Stimulated activated CD8-positive, alpha-beta memory T cell treated with anti-CD3 and anti-CD28 coated beads, Interleukin-15, amount 100 ng/mL, for 48 hours (primary cell): ENCODE results near the gene FBXL16.
"Not testable (repeated sequence)": the region's sequence is repeated elsewhere in the genome, so short reads cannot be mapped to it uniquely, and the experiment has no call there.

ENCODE experiments used
- DNase-seq, 2 donors: peaks; one replicate each; pipeline ENCODE4 v3.0.0-alpha.2; 2020; ENCODE audit warnings: low read depth in 2 of 2

Gene FBXL16, protein sequence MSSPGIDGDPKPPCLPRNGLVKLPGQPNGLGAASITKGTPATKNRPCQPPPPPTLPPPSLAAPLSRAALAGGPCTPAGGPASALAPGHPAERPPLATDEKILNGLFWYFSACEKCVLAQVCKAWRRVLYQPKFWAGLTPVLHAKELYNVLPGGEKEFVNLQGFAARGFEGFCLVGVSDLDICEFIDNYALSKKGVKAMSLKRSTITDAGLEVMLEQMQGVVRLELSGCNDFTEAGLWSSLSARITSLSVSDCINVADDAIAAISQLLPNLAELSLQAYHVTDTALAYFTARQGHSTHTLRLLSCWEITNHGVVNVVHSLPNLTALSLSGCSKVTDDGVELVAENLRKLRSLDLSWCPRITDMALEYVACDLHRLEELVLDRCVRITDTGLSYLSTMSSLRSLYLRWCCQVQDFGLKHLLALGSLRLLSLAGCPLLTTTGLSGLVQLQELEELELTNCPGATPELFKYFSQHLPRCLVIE

DNA sequence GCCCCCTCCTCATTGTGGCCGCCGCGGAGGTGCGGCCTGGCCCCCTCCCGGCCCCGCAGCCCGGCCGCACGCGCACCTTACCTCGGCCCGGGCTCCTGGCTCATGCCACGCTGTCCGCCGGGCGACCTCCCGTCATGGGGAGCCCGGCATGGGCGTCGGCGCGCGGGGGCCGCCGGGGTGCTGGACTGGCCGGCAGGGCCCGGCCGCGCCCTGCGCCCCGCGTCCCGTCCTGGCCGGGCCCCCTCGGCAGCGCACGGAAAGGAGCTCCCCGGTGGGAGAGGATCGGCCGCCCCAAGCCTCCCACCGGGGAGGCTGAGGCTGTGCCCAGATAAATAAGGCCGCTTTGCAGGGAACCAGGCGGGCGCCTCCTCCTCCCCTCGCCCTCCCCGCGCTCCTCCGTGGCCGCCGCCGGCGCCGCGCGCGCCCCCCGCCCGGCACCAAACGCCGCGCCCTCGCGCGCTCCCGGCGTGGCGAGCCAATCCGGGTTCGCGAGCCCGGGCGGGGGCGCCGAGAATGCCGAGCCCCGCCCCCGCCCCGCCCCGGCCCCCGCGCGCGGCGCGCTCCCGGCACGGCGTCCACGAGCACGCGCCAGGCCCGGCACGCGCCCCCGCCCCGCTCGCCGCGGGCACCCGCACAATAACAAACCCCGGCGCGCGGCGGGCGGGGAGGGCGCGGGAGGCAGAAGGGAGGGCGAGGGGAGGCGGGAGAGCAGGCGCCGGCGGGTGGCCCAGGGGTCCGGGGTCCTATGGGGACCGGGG is at the start of gene FBXL16:
FBXL16 (minus strand) TSS at position 371 of the 758 bp plus-strand sequence. CDS start 8,396 bp downstream, outside the sequence.
- no peak for DNase-seq

DNA sequence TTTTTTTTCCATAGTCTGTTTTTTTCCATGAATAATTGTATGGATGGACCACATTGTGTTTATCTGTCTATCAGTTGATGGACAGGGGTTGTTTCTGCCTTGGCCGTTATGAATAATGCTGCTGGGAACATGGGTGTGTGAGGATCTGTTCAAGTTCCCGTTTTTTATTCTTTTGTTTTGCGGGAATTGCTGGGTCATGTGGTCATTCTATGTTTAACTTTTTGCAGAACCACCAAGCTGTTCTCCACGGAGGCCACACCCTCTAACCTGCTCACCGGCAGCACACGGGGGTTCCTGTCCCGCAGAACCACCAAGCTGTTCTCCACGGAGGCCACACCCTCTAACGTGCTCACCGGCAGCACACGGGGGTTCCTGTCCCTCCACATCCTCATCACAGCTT is 49.1 kb upstream of the FBXL16 start:
- DNase-seq: no peak

DNA sequence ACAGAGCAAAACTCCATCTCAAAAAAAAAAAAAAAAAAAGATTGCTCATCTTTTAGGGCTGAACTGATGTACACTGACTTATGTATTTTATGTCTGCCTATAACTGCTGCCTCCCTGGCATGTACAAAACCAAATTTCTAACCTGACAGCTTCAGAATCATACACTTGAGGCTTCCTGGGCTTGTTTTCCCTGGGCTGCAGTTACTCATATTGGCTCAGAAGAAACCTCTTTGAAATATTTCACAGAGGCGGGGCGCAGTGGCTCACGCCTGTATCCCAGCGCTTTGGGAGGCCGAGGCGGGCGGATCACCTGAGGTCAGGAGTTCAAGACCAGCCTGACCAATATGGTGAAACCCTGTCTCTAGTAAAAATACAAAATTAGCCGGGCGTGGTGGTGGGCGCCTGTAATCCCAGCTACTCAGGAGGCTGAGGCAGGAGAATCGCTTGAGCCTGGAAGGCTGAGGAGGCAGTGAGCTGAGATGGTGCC is 48.6 kb upstream of the FBXL16 start:
- not testable (repeated sequence) for DNase-seq

DNA sequence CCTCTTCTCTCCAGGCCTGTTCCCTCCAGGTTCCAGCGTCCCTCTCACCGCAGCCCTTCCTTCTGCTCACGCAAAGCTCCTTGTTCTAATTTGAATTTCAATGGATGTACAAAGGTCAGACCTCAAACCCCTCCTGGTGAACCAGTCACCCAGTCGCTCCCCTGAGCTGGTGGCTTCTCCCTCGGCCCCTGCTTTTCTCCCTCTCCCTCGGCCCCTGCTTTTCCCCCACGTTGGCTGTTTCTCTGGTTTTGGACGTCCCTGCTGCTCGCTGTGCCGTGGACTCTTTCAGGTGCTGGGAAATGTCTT is 46.4 kb upstream of the FBXL16 start:
- DNase-seq: no peak

DNA sequence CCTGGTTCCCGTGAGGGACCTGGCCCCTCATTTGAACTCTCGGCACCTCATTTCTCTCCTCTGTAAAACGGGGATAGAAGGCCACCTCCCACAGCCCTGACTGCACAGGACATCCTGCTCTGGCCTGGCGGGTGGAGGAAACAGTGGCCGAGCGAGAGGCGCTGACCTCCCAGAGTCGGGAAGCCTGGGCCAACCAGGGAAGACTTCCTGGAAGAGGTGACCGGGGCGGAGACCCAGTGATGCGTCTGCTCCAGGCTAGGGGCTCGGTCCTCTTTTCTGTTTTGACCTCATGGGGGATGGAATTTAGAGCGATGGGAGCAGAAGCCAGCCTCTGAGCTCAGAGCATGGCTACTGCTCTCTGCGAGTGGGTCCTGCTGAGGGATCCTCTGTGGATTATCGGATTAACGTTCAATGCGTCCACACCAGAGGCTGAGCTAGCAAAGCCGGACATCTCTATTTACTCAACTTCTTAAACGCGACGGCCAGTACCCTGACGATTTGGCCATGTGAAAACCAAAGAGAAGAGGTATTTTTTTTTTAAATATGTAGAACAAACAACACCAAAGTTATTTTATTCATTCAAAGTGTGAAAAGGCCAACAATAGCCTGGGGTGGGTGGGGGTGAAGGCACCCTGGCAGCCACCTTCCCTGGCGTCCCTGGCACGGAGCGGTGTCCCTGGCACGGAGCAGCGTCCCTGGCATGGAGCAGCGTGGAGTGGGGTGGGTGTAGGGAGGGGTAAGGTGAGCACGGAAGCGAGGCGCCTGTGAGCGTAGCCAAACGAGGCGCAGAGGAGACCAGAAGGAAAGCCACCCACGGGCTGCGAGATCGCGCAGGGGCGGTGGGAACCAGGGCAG is 45.8 kb upstream of the FBXL16 start:
- no peak for DNase-seq

DNA sequence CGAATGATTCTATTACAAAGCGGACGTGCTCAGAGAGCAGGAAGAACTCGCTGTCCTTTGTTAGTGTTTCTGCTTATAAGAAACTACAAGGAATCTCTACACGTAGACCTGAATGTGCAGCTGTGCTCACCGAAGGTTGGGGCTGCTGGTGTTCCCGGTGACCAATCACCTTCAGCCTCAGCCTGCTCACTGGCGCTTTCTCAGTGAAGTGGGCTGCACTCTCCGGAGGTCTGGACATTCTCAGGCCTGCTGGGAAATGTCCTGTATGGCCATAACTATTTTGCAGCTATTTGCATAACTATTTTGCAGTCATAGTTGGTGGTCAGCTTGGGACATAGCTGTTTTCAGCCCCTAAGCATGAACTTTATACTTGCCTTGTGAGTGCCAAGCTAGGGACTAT is 44.9 kb upstream of the FBXL16 start:
- no peak for DNase-seq

DNA sequence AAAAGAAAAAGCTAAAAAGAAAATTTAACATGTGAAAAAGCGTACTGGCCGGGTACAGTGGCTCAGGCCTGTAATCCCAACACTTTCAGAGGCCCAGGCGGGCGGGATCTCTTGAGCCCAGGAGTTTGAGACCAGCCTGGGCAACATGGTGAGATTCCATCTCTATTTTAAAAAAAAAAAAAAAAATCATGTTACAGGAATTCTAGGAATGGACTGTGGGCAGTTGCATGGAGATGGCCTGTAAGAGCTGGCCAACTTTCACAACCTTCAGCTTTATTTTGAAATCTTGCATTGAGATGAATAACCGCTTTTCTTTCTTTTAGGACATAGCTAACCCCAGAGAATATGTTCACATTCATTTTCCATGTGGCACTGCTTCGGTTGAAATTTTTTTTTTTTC is 43.4 kb upstream of the FBXL16 start:
- DNase-seq: no peak

DNA sequence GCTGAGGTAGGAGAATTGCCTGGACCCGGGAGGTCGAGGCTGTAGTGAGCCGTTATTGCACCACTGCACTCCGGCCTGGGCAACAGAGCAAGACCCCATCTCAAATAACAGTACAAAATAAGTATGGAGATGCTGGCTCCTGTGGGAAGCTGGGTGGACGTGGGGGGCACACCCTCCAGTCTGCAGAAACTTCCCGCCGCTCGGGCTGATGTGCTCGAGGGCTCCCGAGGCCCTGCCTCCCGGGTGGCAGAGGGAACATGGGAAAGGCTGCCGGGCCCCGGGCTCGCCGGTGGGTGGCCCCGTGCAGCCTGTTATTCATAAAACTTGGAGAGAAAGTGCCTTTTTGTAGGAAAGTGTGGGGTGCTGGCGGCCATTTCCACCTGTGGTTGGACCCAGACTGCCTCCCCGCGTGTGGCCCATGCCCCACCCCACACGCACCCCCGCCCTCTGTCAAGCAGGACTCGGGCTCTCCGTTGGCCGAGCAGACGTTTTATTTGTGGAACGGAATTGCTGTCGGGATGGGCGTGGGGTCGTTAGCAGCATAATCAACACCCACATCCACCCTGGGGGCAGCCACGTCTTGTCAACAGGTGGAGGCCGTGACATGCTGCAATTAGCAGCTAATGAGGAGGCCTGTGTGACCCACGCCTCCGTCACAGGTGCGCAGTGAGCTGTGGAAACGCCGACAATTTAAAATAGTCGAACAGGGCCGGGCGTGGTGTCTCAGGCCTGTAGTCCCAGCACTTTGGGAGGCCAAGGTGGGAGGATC is 42.6 kb upstream of the FBXL16 start:
- DNase-seq: no peak

DNA sequence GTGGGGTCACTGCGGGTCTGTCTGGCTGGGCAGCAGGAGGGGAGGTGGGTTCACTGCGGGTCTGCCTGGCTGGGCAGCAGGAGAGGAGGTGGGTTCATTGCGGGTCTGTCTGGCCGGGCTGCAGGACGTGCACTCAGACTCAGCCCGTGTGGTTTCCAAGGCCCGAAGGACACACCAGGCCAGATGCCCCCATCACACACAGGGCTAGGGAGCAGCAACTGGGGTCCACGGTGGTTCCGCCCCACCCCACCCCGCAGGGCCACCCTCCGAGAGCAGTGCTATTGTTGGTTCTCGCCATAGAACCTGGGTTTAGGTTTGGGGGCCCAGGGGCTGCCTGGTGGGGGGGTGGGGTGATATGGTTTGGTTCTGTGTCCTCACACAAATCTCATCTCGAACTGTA is 41.0 kb upstream of the FBXL16 start:
- no peak for DNase-seq

DNA sequence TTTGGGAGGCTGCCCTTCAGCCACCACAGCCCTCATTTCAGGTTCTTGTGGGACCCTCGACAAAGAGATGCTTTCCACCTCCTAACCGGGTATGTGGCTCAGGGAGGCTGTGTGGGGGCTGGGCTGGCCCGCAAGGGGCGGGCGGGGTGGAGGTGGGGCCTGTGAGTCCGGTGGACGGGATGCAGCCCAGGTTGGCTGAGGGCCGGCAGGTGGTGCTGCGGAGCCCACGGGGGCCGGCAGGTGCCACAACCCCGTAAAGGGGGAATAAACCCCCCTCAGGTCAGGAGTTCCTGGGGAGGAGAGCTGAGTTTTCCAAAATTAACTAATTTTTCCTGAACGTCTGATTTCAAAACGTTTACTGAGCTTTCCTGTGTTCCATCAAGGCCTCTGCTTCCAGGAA is 40.1 kb upstream of the FBXL16 start:
- DNase-seq: no peak

DNA sequence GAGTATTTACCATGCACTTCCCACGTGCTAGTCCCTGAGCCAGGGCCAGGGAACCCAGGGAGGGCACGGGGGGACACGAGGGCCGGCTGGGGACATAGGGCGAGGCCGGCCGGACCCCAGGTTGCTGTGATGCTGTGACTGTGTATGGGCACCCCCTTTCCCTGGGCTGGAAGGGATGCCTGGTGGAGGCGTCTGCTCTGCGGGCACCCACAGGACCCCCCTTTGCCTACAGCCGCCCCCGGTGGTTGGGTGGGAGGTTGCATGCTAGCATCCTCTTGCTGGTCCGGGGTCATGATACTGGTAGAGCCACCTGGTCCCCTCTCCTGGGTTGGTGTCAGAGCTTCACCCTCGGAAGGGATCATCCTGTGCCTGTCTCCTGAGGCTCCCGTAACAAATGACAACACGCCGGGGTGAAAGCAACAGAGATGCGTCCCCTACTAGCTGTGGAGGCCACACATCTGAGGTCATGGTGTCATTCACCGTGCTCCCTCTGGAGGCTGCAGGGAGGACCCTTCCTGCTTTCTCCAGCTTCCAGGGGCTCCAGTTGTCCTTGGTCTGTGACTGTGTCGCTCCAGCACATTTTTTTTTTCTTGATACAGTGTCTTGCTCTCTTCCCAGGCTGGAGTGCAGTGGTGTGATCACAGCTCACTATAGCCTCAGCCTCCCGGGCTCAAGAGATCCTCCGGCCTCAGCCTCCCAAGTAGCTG is 38.3 kb upstream of the FBXL16 start:
- no peak for DNase-seq

DNA sequence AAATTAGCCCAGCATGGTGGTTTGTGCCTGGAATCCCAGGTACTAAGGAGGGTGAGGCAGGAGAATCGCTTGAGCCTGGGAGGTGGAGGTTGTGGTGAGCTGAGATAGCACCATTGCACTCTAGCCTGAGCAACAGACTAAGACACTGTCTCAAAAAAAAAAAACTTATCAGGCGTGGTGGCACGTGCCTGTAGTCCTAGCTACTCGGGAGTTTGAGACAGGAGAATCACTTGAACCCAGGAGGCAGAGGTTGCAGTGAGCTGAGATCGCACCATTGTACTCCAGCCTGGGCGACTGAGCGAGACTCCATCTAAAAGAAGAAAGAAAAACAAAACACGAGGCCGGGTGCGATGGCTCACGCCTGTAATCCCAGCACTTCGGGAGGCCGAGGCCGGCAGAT is 37.3 kb upstream of the FBXL16 start:
- DNase-seq: not testable (repeated sequence)

DNA sequence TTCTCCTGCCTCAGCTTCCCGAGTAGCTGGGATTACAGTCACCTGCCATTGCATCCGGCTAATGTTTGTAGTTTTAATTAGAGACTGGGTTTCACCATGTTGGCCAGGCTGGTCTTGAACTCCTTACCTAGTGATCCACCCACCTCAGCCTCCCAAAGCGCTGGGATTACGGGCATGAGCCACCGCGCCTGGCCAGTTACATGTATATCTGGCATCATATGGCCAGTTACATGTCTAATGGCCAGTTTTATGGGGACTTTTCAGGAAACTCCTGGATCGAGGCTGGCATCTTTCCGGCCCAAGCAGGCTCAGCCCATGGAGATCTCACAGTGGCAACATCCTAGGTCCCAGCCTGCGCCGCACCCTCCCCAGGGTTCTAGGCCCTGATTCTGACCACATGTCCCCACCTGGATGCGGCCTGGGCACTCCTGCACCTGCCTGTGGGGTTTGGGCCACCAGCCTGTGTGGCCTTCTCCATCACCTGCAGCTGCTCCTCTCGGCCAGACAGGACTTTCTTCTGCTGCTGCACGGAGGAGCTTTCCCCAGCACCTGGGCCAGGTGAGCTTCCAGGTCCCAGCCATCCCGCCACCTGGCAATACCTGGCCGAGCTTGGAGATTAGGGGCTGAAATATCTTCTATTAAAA is 36.5 kb upstream of the FBXL16 start:
- DNase-seq: no peak

DNA sequence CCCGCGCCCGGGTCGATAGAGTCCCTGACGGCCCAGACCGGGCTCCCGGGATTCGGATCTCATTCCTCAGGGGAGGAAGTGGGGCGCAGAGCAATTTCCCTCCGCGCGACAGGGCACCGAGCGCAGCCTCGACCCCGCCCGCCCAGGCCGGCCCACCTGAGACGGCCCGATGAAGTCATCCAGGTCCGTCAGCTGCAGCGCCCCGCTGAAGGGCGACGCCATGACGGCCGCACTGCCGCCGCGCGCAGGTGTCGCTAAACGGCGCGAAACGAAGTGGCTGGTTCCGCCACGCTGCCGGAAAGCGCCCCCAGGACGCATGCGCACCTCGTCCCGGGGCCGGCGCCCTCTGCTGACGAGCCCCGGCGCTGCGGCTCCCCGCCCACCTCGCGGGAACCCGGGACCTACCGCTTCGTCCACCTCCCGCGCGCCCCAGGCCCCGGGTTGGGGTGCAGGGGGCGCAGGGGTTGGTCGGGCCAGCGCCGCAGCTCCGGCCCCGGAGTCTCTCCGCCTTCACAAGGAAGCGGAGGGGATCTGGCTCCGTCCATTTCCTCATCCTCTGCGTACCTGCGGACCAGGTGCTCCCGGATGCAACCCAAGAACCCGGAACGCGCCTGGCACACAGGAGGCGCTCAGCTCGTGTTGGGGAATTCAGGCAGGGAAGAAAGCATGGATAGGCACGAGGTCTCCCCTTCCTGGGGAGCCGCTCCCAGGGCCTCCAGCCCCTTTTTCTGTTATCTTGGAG is 35.3 kb upstream of the FBXL16 start, which contains the start of gene CIAO3:
CIAO3 (minus strand) TSS at position 234 of the 742 bp plus-strand sequence; CDS start at position 222, 12 bp downstream.
- peak; percentile 88 to 90 for DNase-seq

DNA sequence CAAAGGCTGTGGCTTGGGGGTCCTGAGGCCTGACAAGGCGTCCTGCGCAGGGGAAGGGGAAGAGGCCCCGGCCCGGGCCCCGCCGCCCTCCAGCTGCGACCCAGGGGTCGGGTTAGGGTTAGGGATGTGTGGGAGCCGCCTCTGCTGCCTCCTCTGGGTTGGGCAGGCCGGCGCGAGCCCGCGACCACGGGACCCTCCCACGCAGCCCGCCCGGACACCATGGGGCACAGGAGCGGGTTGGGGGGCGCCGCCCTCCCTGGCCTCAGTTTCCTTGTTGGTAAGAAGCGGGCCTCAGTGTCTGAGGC is 34.8 kb upstream of the FBXL16 start:
- DNase-seq: no peak

DNA sequence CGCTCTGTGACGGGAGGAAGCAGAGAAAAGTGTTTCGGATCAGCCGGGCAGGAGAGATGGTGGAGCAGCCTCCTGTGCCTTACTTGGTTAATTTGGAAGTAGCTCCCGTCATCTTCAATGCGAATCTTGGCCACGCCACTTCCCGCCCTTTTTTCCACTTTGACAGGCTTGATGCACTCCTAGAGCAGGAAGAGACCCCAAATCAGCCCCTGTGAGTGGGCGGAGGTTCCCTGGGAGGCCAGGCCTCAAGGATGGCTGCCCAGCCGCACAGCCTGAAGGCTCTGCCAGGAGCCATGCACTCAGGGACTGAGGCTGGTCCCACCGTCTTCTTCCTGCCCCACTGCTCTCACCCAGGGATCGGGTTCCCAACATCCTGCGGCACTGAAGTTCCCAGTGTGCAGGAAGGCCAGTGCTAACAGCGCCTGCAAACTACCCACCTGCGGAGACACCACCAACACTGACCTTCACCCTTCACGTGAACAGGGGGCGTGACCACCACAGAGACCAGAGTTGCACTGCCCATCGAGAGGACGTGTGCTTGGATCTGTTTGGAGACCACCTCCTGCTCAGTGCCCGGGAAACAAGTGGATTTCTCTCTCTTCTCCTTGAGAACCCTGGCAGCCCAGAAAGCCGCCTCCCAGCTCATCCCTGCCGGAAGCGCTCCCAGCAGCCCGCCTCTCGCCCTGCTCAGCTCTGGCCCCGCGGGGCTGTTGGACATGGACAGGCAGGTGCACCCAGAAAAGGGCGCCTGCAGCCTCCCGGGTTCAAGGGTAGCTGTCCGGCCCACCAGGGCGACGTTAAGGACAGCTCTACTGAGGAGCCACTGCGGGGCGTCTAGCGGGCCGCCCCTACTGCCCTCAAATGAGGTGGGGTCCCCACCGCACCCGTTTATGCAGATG is 34.2 kb upstream of the FBXL16 start:
- no peak for DNase-seq

DNA sequence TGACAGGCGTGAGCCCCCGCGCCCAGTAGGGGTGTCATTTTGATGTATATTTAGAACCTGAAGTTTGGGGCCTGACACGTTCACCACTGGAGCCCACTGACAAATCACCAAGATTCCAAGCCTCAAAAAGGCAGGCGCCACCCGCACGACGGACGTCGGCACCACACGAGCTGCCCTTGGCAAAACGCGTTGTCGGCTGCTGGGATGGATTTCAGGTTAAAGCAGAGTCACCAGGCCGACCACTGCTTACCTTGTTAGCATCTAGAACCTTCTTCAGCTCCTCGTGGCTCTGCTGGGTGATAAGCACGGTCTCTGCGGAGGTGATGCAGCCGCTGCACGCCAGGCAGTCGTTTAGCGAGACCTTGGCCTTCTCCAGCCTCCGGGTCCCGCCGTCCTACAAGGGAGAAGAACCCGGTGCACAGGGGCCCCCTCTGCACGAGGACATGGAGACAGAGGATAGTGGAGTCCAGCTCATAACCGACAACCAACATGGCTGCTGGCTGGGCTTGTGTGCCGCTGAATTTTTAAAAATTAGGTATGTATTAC is 31.4 kb upstream of the FBXL16 start:
- no peak for DNase-seq

DNA sequence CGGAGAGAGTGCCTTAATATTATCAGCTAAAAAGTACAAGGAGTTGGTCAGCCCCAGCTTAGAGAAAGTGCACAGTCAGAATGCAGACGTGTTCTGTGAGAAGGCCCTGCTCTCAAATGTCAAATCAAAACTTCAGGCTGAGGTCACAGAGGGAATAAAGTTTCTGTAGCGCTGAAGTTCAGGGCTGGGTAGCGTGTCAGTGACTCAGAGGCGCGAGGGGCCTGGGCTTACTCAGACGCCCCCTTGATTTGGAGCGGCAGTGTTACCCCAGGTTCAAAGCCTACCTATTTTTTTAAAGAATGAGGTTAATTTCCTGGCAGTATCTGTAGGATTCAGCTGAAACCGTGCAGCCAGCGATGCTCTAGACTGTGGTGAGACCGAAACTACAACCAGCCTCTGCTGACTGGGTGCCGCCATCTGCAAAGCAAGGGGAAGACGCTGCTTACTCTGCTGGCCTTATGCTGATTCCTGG is 30.4 kb upstream of the FBXL16 start:
- DNase-seq: peak; percentile 71 to 81
